IPS-18a (cell line): Measurements from ENCODE around the gene HOXD13.

ENCODE experiments used
- H3K27ac ChIP-seq: one replicate; pipeline ENCODE4 v1.5.1; 2013; ENCODE audit warnings: low read length
- H3K27me3 ChIP-seq: one replicate; pipeline ENCODE4 v1.6.1; 2013; ENCODE audit warnings: mild to moderate bottlenecking, low read length; ENCODE audit not compliant: control insufficient read depth, insufficient read depth
- H3K36me3 ChIP-seq: one replicate; pipeline ENCODE4 v1.6.1; 2013; ENCODE audit warnings: low read depth, low read length; ENCODE audit not compliant: control insufficient read depth
- H3K4me1 ChIP-seq: one replicate; pipeline ENCODE4 v1.6.1; 2013; ENCODE audit warnings: low read depth, low read length; ENCODE audit not compliant: control insufficient read depth
- H3K4me3 ChIP-seq: one replicate; pipeline ENCODE4 v1.5.1; 2013; ENCODE audit warnings: low read length
- H3K9ac ChIP-seq: one replicate; pipeline ENCODE4 v1.6.1; 2013; ENCODE audit warnings: mild to moderate bottlenecking, low read length, moderate library complexity
- H3K9me3 ChIP-seq: one replicate; pipeline ENCODE4 v1.6.1; 2013; ENCODE audit warnings: low read depth, low read length; ENCODE audit not compliant: control insufficient read depth

Gene HOXD13

GRCh38 chr2:176074919-176075425, 17.5 kb upstream of the HOXD13 start:
- Histone ChIP-seq H3K27me3 (peaks cover 100% of the 10 kb centered on the region), H3K9ac (no peak overlapping the region)

DNA sequence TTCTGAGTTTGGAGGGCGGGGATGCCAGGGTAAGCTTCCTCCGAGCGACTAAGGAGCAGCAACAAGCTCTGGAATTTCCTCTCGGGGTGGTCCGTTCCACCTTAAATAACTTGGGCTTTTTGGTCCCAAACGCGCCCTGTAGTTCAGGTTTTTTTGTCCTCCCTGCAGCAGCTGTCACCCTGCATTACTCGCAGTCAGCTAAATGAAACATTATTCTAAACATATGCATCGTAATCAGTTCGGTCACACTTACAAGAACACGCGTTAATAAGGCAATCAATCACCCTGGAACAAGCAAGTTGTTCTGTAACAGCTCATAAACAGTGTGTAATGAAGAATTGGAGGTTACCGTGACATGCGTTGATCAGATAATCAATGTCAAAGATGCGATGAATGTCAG, 17.0 kb upstream of the HOXD13 start:
- H3K9me3 ChIP-seq: no peaks in the 10 kb centered on the region
- H3K4me1 ChIP-seq: peaks cover 10% of the 10 kb centered on the region
- no peak overlapping the region for H3K27ac ChIP-seq
- peaks cover 99% of the 10 kb centered on the region for H3K27me3 ChIP-seq
- H3K36me3 ChIP-seq: no peaks in the 10 kb centered on the region
- no peak overlapping the region for H3K9ac ChIP-seq
- no peak overlapping the region for H3K4me3 ChIP-seq

More at GRCh38 chr2:176074919-176075425, 17.5 kb upstream of the HOXD13 start:
- H3K4me1 ChIP-seq: peaks cover 10% of the 10 kb centered on the region
- no peaks in the 10 kb centered on the region for H3K9me3 ChIP-seq
- no peak overlapping the region for H3K4me3 ChIP-seq
- no peaks in the 10 kb centered on the region for H3K36me3 ChIP-seq
- no peak overlapping the region for H3K27ac ChIP-seq

- no peaks in the 10 kb centered on the region for H3K9me3 ChIP-seq
- peaks cover 99% of the 10 kb centered on the region for H3K27me3 ChIP-seq
- no peak overlapping the region for H3K27ac ChIP-seq
- H3K36me3 ChIP-seq: no peaks in the 10 kb centered on the region
- no peak overlapping the region for H3K4me3 ChIP-seq
- peaks cover 10% of the 10 kb centered on the region for H3K4me1 ChIP-seq
- H3K9ac ChIP-seq: no peak overlapping the region
Measured at GRCh38 chr2:176076063-176076462, 16.5 kb upstream of the HOXD13 start.

GRCh38 chr2:176076796-176077195, 15.7 kb upstream of the HOXD13 start:
- Histone ChIP-seq H3K4me1 (peaks cover 10% of the 10 kb centered on the region), H3K9ac (no peak overlapping the region), H3K27ac (no peak overlapping the region), H3K4me3 (no peak overlapping the region), H3K36me3 (no peaks in the 10 kb centered on the region), H3K9me3 (no peaks in the 10 kb centered on the region), H3K27me3 (peaks cover 99% of the 10 kb centered on the region)

DNA sequence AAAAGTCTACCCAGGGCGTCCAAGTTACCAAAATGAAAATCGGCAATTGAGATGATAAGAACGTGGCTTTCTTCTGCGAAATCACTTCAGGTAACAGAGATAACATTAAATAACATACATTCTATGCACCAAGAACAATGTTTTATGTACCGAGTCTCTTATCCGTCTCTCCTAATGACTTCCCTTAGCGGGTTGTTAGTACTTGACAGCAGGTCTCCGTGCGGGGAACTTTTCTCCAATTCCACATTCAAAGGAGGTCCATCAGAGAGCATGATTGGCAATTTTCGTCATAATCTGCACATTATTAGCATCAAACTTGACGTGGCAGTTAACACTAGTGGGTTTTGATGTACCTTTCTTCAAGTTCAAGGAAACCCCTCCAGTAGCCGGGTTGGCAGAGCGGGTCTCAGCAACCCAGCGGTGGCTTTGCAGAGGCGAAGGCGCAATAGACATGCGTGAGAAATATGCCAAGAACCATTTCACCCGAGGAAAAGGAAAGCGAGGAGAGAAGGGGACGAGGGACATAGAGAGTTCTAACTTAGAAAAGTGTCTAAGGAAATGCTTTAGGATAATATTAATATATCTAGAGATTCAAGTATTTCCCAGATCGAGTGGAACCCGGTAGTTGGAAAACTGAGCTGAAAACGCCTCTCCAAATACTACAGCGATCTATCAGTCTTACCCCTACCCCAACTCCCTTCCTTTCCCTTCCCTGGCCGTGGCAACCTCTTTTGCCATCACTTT, 13.8 kb upstream of the HOXD13 start:
- H3K9ac ChIP-seq: no peak overlapping the region
- no peaks in the 10 kb centered on the region for H3K36me3 ChIP-seq
- no peaks in the 10 kb centered on the region for H3K9me3 ChIP-seq
- H3K4me3 ChIP-seq: peak overlapping the region; percentile 36
- H3K4me1 ChIP-seq: peaks cover 10% of the 10 kb centered on the region
- no peak overlapping the region for H3K27ac ChIP-seq
- H3K27me3 ChIP-seq: peaks cover 99% of the 10 kb centered on the region

DNA sequence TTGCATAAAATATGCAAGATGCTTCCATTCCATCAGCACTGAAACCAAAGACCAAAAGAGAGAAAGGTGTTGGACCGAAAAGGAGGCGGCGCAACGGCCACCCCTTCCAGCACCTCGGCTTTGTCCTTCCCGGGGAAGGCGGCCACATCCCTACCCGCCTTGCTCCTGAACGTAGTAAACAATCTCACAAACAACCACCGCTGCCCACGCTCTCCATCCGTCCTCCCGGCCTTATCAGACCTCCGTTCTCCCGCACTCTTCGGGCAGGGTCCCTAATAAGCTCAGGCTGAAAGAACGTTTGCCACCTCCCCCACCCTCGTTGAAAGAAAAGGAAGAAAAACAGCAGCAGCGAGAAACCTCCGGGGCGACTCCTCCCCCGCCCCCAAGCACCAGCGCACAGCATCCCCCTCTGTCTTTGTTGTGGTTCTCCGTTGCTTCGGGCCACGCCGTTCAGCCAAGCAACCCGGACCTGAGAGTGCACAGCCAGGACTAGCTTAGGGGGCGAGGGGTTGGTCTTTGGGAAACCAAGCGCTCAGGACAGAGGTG, 13.2 kb upstream of the HOXD13 start:
- Histone ChIP-seq H3K9me3 (no peaks in the 10 kb centered on the region), H3K27ac (no peak overlapping the region), H3K4me3 (peak overlapping the region; percentile 36), H3K9ac (no peak overlapping the region), H3K36me3 (no peaks in the 10 kb centered on the region), H3K4me1 (peaks cover 10% of the 10 kb centered on the region), H3K27me3 (peaks cover 99% of the 10 kb centered on the region)

GRCh38 chr2:176079831-176080539, 12.5 kb upstream of the HOXD13 start:
- Histone ChIP-seq H3K4me1 (peaks cover 10% of the 10 kb centered on the region), H3K36me3 (no peaks in the 10 kb centered on the region), H3K4me3 (peak overlapping the region; percentile 36), H3K9me3 (no peaks in the 10 kb centered on the region), H3K27ac (no peak overlapping the region), H3K9ac (no peak overlapping the region), H3K27me3 (peaks cover 99% of the 10 kb centered on the region)

GRCh38 chr2:176080540-176081375, 11.8 kb upstream of the HOXD13 start:
- Histone ChIP-seq H3K4me3 (no peak overlapping the region), H3K36me3 (no peaks in the 10 kb centered on the region), H3K9ac (no peak overlapping the region), H3K4me1 (peaks cover 10% of the 10 kb centered on the region), H3K9me3 (no peaks in the 10 kb centered on the region), H3K27ac (no peak overlapping the region), H3K27me3 (peaks cover 99% of the 10 kb centered on the region)

DNA sequence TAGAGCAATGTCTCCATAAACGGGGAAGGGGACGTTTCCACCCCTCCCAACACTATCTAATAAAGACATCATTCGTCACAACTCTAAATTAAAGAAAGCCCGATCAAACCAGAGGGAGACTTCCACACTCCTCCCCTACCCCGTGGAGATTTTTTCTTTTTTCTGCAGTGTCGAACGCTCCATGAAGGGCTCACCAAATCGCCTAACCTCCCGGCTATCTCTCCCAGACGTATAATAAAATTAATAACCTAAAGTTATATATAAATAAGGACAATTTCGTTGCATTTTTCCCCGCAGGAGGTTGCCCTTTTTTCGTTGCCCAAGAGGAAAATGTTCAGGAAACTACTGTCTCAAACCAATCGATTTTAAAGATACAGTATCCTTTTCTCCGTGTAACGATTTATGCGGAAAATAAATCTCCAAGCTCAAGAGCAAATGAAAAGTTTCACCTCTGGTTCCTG, 11.1 kb upstream of the HOXD13 start:
- H3K36me3 ChIP-seq: no peaks in the 10 kb centered on the region
- peaks cover 99% of the 10 kb centered on the region for H3K27me3 ChIP-seq
- peaks cover 10% of the 10 kb centered on the region for H3K4me1 ChIP-seq
- no peak overlapping the region for H3K9ac ChIP-seq
- H3K9me3 ChIP-seq: no peaks in the 10 kb centered on the region
- no peak overlapping the region for H3K4me3 ChIP-seq
- H3K27ac ChIP-seq: no peak overlapping the region

- Histone ChIP-seq H3K4me1 (peaks cover 10% of the 10 kb centered on the region), H3K9me3 (no peaks in the 10 kb centered on the region), H3K27ac (no peak overlapping the region), H3K36me3 (no peaks in the 10 kb centered on the region), H3K9ac (no peak overlapping the region), H3K4me3 (no peak overlapping the region), H3K27me3 (peaks cover 99% of the 10 kb centered on the region)
Measured at GRCh38 chr2:176081837-176082524, 10.5 kb upstream of the HOXD13 start.

DNA sequence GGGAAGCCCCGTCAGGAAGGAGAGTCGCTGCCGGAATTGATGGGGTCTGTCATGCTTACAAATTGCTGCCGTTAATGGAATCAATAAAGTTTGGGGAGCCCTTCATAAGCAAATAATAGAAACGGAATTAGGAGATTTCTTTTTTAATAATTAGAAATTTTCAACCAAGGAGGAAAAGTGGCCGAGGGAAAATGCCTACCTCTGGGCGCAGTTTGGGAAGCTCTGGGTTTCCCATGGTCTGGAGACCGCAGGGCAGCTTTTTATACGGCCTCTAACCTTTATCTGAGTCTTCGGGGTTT, 10.0 kb upstream of the HOXD13 start:
- H3K4me3 ChIP-seq: no peak overlapping the region
- H3K4me1 ChIP-seq: peaks cover 10% of the 10 kb centered on the region
- H3K27ac ChIP-seq: no peak overlapping the region
- no peaks in the 10 kb centered on the region for H3K36me3 ChIP-seq
- no peak overlapping the region for H3K9ac ChIP-seq
- no peaks in the 10 kb centered on the region for H3K9me3 ChIP-seq
- peaks cover 99% of the 10 kb centered on the region for H3K27me3 ChIP-seq
